D721Med (cell line): ENCODE results near the gene KCNC2.

Experiments used
- DNase-seq: peaks from one replicate; pipeline ENCODE4 v3.0.0; 2011; ENCODE audit warnings: low spot score; ENCODE audit not compliant: insufficient read length
- FAIRE-seq: peaks from 2 replicates; lab custom pipeline; 2011; peaks lifted over from hg19 to GRCh38; lab: Jason Lieb, UNC
- CTCF ChIP-seq: IDR thresholded peaks from 2 replicates; pipeline ENCODE4 v1.5.1; 2012; ENCODE audit warnings: mild to moderate bottlenecking, control low read depth; ENCODE audit not compliant: insufficient read depth; ENCODE audit errors: missing control alignments

KCNC2 gene

GRCh38 chr12:75115748-75116147, 93.9 kb downstream of the KCNC2 start:
- no peak for DNase-seq
- TF ChIP-seq CTCF: no peak
- FAIRE-seq: no peak

GRCh38 chr12:75103822-75104221, 105.8 kb downstream of the KCNC2 start:
- no peak for TF ChIP-seq CTCF
- DNase-seq (no peak), FAIRE-seq (peak; percentile 95)

GRCh38 chr12:75101781-75102180, 107.9 kb downstream of the KCNC2 start:
- DNase-seq (no peak), FAIRE-seq (peak; percentile 46)
- no peak for TF ChIP-seq CTCF

GRCh38 chr12:75099210-75099609, 110.4 kb downstream of the KCNC2 start:
- FAIRE-seq (no peak), DNase-seq (no peak)
- TF ChIP-seq CTCF: no peak

- DNase-seq: no peak
- FAIRE-seq: peak; percentile 38
- TF ChIP-seq CTCF: no peak
Measured at GRCh38 chr12:75097003-75097402, 112.6 kb downstream of the KCNC2 start.

- FAIRE-seq (peak; percentile 82), DNase-seq (no peak)
- peak; percentile 29 for TF ChIP-seq CTCF
Measured at GRCh38 chr12:75087654-75088053, 122.0 kb downstream of the KCNC2 start.

GRCh38 chr12:75086091-75087038, 123.3 kb downstream of the KCNC2 start:
- no peak for FAIRE-seq
- no peak for TF ChIP-seq CTCF
- DNase-seq: no peak
